Suprapubic skin (tissue), 4 donors: ENCODE measurements around the gene SCYL3. TPM values are rescaled to one million over a fixed set of nuclear protein-coding genes. Genes with fewer than 3 reads are reported as not detected.

ENCODE experiments used
- DNase-seq, 2 donors: peaks; one replicate each; pipeline ENCODE4 v3.0.0-alpha.2; 2019; ENCODE audit warnings: low spot score in 2 of 2
- H3K27ac ChIP-seq: fragments of 200-600 bp; sonication (generic); one replicate; pipeline ENCODE4 v1.5.1; 2019
- H3K27me3 ChIP-seq: fragments of 200-600 bp; sonication (generic); one replicate; pipeline ENCODE4 v1.5.1; 2019
- H3K36me3 ChIP-seq: fragments of 200-600 bp; sonication (generic); one replicate; pipeline ENCODE4 v1.5.1; 2019
- H3K4me1 ChIP-seq: fragments of 200-600 bp; sonication (generic); one replicate; pipeline ENCODE4 v1.5.1; 2019
- H3K4me3 ChIP-seq: fragments of 200-600 bp; sonication (generic); one replicate; pipeline ENCODE4 v1.5.1; 2019; ENCODE audit warnings: mild to moderate bottlenecking
- H3K9me3 ChIP-seq: fragments of 200-600 bp; sonication (generic); one replicate; pipeline ENCODE4 v1.5.1; 2019
- CTCF ChIP-seq, 2 donors: fragments of 200-600 bp in 1 of 2; fragments of 450-650 bp in 1 of 2; sonication (generic) in 1 of 2; IDR thresholded peaks; one replicate each; pipeline ENCODE4 v1.5.1; 2016 to 2019; ENCODE audit warnings: antibody characterized with exemption in 2 of 2, mild to moderate bottlenecking in 1 of 2, moderate library complexity in 1 of 2
- EP300 ChIP-seq: sonication (generic); formaldehyde crosslinking; IDR thresholded peaks from one replicate; pipeline ENCODE4 v1.6.1; 2017; ENCODE audit warnings: antibody characterized with exemption
- POLR2A ChIP-seq, 2 donors: fragments of 450-650 bp; IDR thresholded peaks; one replicate each; pipeline ENCODE4 v1.6.1; 2017; ENCODE audit warnings: antibody characterized with exemption in 2 of 2, mild to moderate bottlenecking in 2 of 2, moderate library complexity in 2 of 2
- POLR2AphosphoS5 ChIP-seq, 3 donors: sonication (generic); formaldehyde crosslinking; IDR thresholded peaks; one replicate each; pipeline ENCODE4 v1.6.1; 2017; ENCODE audit warnings: antibody characterized with exemption in 3 of 3
- total RNA-seq, 4 donors: library from RNA; depleted of rRNA; stranded (reverse); fragments of >200 nt; gene quantifications; one replicate each; pipeline ENCODE4 v1.1.0, GENCODE V29; 2016

The SCYL3 gene
- total RNA-seq, 4 donors from 2014 or later = 10.8 to 18.3 (median 14.6) TPM

GRCh38 chr1:169802888-169803287, 90.8 kb downstream of the SCYL3 start:
- Histone ChIP-seq H3K36me3 (peaks cover 12% of the 10 kb centered on the region), H3K4me3 (no peak overlapping the region), H3K27ac (no peak overlapping the region), H3K27me3 (no peaks in the 10 kb centered on the region), H3K9me3 (no peaks in the 10 kb centered on the region), H3K4me1 (no peaks in the 10 kb centered on the region)
- TF ChIP-seq EP300 (no peak), POLR2AphosphoS5 (IDR thresholded peaks at IDR 0.05) (no peak), POLR2A (IDR thresholded peaks at IDR 0.05) (no peak), CTCF (IDR thresholded peaks at IDR 0.05) (no peak)
- DNase-seq = no peak

Other genes with a start within 250 kb of the SCYL3 start
- under 1 TPM in 2 of 4 donors, not detected in 2; 0.47 to 0.60 TPM for gene SELL, start 182.3 kb downstream of the SCYL3 start, total RNA-seq
- 1 to 10 TPM in 3 of 4 donors, under 1 TPM in 1; 0.32 to 3.3 (median 2.3) TPM for gene SELE, start 159.8 kb downstream of the SCYL3 start, total RNA-seq
- gene METTL18, start 99.0 kb downstream of the SCYL3 start, total RNA-seq = 1 to 10 TPM; 1.2 to 5.5 (median 2.3) TPM
- 10 to 100 TPM; 18.5 to 34.0 (median 21.9) TPM for gene KIFAP3, start 180.8 kb upstream of the SCYL3 start, total RNA-seq